ENCODE measurements around the gene NR1D1. TPM values are rescaled to one million over a fixed set of nuclear protein-coding genes. Genes with fewer than 3 reads are reported as not detected.

The NR1D1 gene
- total and polyA plus RNA-seq, 10 donors, result 3.3 to 15.8 (median 6.6) TPM

GRCh38 chr17:40064971-40065768, 35.2 kb downstream of the NR1D1 start:
- Histone ChIP-seq H3K36me3 (no peaks in the 10 kb centered on the region), H3K4me3 (peak overlapping the region in 4 of 8 donors; percentile 1 to 100 (median 96)), H3K27ac (peak overlapping the region in 7 of 8 donors; percentile 44 to 96 (median 59)), H3K27me3 (replicated peaks in 1 of 7) (no peaks in the 10 kb centered on the region), H3K4me1 (peaks cover 40 to 78% (median 71%) of the 10 kb centered on the region in 6 donors), H3K9me3 (no peaks in the 10 kb centered on the region)
- intact Hi-C loops (cut with DNase I; ENCODE audit: low total_unique reads), result no loop called here
- WGBS, 5 donors, result 36 to 47% (median 39%) methylated on average over 9 to 10 of the region's 10 CpGs
- TF ChIP-seq POLR2AphosphoS5 (IDR thresholded peaks at IDR 0.05) (peak in 1 of 3 donors; percentile 18), POLR2A (IDR thresholded peaks at IDR 0.05) (no peak), CTCF (IDR thresholded peaks at IDR 0.05 in 8 of 11, conservative IDR thresholded peaks at IDR 0.05 in 3 of 11) (no peak)
- no peak for DNase-seq

- Histone ChIP-seq H3K27ac (peak overlapping the region in 4 of 8 donors; percentile 92 to 96 (median 94)), H3K36me3 (no peaks in the 10 kb centered on the region), H3K27me3 (replicated peaks in 1 of 7) (no peaks in the 10 kb centered on the region), H3K4me3 (peak overlapping the region in 6 of 8 donors; percentile 76 to 100 (median 95)), H3K4me1 (peaks cover 29 to 69% (median 60%) of the 10 kb centered on the region in 6 donors), H3K9me3 (no peaks in the 10 kb centered on the region)
- TF ChIP-seq POLR2A (IDR thresholded peaks at IDR 0.05), result no peak
- no peak for TF ChIP-seq CTCF (IDR thresholded peaks at IDR 0.05 in 8 of 11, conservative IDR thresholded peaks at IDR 0.05 in 3 of 11)
- no peak for TF ChIP-seq POLR2AphosphoS5 (IDR thresholded peaks at IDR 0.05)
- intact Hi-C loops (cut with DNase I; ENCODE audit: low total_unique reads), result no loop called here
- WGBS, 5 donors, result 30 to 47% (median 37%) methylated on average over 10 of the region's 10 CpGs
- no peak for DNase-seq
Measured at GRCh38 chr17:40063901-40064531, 36.4 kb downstream of the NR1D1 start.

GRCh38 chr17:40063187-40063771, 37.1 kb downstream of the NR1D1 start:
- DNase-seq, result peak; percentile 91
- intact Hi-C loops (cut with DNase I; ENCODE audit: low total_unique reads), result no loop called here
- peak; percentile 44 to 68 (median 66) for TF ChIP-seq POLR2AphosphoS5 (IDR thresholded peaks at IDR 0.05)
- no peak for TF ChIP-seq CTCF (IDR thresholded peaks at IDR 0.05 in 8 of 11, conservative IDR thresholded peaks at IDR 0.05 in 3 of 11)
- no peak for TF ChIP-seq POLR2A (IDR thresholded peaks at IDR 0.05)
- no peaks in the 10 kb centered on the region for H3K9me3 ChIP-seq
- H3K4me1 ChIP-seq, result peaks cover 26 to 68% (median 58%) of the 10 kb centered on the region in 6 donors
- WGBS, 5 donors, result 0% methylated on average over 27 to 42 of the region's 42 CpGs
- H3K27ac ChIP-seq, result peak overlapping the region; percentile 84 to 96 (median 92)
- H3K4me3 ChIP-seq, result peak overlapping the region; percentile 76 to 100 (median 96)
- H3K36me3 ChIP-seq, result no peaks in the 10 kb centered on the region
- H3K27me3 ChIP-seq (replicated peaks in 1 of 7), result no peaks in the 10 kb centered on the region
